Measurements from ENCODE around the gene ELMO1. TPM values are rescaled to one million over a fixed set of nuclear protein-coding genes. Genes with fewer than 3 reads are reported as not detected.

Gene ELMO1
- total and polyA plus RNA-seq, 2 of the 13 experiments (the other 11 are each of a cell fraction or from before 2014, with no cell fraction given) = 0.11 to 0.17 TPM

DNA sequence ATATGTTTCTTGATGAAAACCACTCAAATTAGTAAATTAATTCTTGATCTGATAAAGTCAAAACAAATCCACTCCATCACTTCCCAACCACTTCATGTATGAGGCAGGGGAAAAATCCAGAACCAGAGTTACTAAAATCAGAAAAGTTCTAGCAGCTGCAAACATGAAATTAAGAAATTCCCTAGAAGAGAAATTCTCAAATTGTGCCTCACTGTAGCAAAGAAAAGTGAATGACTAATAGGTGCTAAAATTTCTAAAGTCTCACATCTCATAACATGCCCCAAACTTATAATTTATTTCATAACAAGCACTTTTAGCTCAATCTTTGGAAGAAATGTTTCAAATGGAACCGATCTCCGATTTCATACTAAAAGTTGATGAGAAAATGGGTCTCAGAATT, 379.3 kb downstream of the ELMO1 start (continued):
- no peak for TF ChIP-seq MTA3 (CRISPR knock-in tag; IDR thresholded peaks at IDR 0.05)
- no peak for TF ChIP-seq KLF6 (CRISPR knock-in tag; IDR thresholded peaks at IDR 0.05)

DNA sequence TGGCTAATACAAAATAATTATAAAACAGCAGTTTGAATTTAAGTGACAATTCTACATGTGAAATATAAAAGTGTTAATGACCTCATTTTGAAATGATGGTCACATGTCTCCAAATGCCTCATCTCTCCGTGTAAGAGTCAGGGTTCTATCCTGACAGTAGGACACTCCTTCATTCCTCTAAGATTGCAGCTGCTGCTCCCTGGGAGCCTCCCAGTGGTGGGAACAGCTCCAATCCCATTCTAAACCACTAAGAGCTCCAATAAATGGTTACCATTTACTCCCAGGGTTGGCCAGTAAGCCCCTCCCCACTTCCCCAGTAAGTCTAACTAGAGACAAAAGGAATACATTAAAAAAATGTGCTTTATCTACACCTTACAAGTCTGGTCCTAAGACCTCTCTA, 379.8 kb downstream of the ELMO1 start:
- Histone ChIP-seq H3K4me3 (replicated peaks in 1 of 3; ENCODE audit: insufficient read depth in 1 of 3, low read depth in 2 of 3, low read length in 3 of 3) (no peak overlapping the region), H4K20me1 (ENCODE audit: insufficient read depth, low read length) (no peaks in the 10 kb centered on the region), H3K36me3 (replicated peaks in 1 of 2; ENCODE audit: control insufficient read depth in 1 of 2, insufficient read depth in 2 of 2, low read length in 2 of 2) (no peaks in the 10 kb centered on the region), H3K9ac (ENCODE audit: insufficient read depth, low read depth, low read length) (no peak overlapping the region), H3K9me3 (ENCODE audit: low read length) (no peaks in the 10 kb centered on the region), H3K27me3 (ENCODE audit: control insufficient read depth in 1 of 2, insufficient read depth in 2 of 2, low read length in 2 of 2) (no peaks in the 10 kb centered on the region), H2AFZ (ENCODE audit: low read length) (no peak overlapping the region), H3K79me2 (ENCODE audit: insufficient read depth, low read length) (no peaks in the 10 kb centered on the region), H3K4me2 (ENCODE audit: low read depth, low read length) (no peak overlapping the region), H3K27ac (ENCODE audit: extremely low read length, insufficient read depth, low read length) (no peak overlapping the region), H3K4me1 (ENCODE audit: insufficient read depth, low read length) (peaks cover 14% of the 10 kb centered on the region)
- BruUV-seq (replicated peaks) = no TSS peak
- CTCF ChIA-PET (ENCODE audit: low intra/inter-chr PET ratio, low total read pairs) = no interaction called here
- 89% methylated on average over 1 of the region's 1 CpG for WGBS (ENCODE audit: low lambda C conversion rate)
- no peak for FAIRE-seq
- TF ChIP-seq ZNF879 (CRISPR knock-in tag; IDR thresholded peaks at IDR 0.05) (no peak), GATAD2A (CRISPR knock-in tag; IDR thresholded peaks at IDR 0.05) (no peak), AGO1 (IDR thresholded peaks at IDR 0.05; ENCODE audit: low read depth, low read length, poor library complexity, severe bottlenecking) (no peak), PHF20 (CRISPR knock-in tag; IDR thresholded peaks at IDR 0.05) (no peak), ZNF616 (CRISPR knock-in tag; IDR thresholded peaks at IDR 0.05; ENCODE audit: low read depth) (no peak), ZKSCAN1 (IDR thresholded peaks at IDR 0.05; ENCODE audit: low read length) (no peak), ZNF501 (CRISPR knock-in tag; IDR thresholded peaks at IDR 0.05) (no peak), ZMYM2 (CRISPR knock-in tag; IDR thresholded peaks at IDR 0.05) (no peak), ZNF337 (CRISPR knock-in tag; IDR thresholded peaks at IDR 0.05; ENCODE audit: borderline replicate concordance, low read depth) (no peak), PLRG1 (conservative IDR thresholded peaks at IDR 0.05) (no peak), ZFP90 (CRISPR knock-in tag; IDR thresholded peaks at IDR 0.05; ENCODE audit: borderline replicate concordance) (no peak), MAFG (CRISPR knock-in tag; IDR thresholded peaks at IDR 0.05) (no peak), ZNF292 (CRISPR knock-in tag; IDR thresholded peaks at IDR 0.05; ENCODE audit: borderline replicate concordance, low read depth) (no peak), ZNF674 (CRISPR knock-in tag; IDR thresholded peaks at IDR 0.05; ENCODE audit: low read depth) (no peak)
- POLR2A ChIA-PET = no interaction called here
- intact Hi-C loops (cut with micrococcal nuclease; ENCODE audit: unreplicated experiment) = no loop called here
- in situ Hi-C loops (cut with HindIII; ENCODE audit: extremely low pct_ligation_motif_present, low pct_unique_long_range_greater_than_20kb) = no loop called here
- no peak for ATAC-seq
- no peak for DNase-seq (ENCODE audit: low spot score)

All from HepG2 (cell line).